ENCODE measurements around the gene CACTIN.

CACTIN gene

DNA sequence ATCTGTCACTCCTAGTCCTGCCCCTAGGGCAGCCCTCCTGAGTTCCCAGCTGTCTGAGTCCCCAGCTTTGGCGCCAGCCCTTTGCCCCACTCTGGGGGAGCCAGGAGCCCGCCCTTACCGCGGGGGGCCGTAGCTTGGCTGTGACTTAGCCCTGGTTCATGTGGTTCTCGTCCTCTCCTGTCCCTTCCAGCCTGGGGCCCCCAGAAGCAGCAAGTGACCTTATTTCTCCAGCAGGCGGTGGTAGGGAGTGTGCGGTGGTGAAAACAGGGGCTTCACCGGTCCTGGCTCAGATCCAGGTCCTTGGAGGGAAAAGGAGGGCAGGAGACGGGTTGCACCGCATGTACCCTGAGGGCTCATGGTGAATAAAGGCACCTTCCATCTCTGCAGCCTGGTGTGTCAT lies 33.4 kb downstream of the CACTIN start:
- Histone ChIP-seq H3K36me3 (ENCODE audit: control insufficient read depth in 4 of 4, insufficient read depth in 4 of 4, low read length in 3 of 4) (peaks cover 0 to 8% (median 1%) of the 10 kb centered on the region in 4 experiments), H3K27ac (ENCODE audit: insufficient read depth in 1 of 2, low read depth in 1 of 2, low read length in 2 of 2, poor library complexity in 1 of 2, severe bottlenecking in 2 of 2) (no peak overlapping the region), H3K27me3 (replicated peaks in 2 of 5; ENCODE audit: control insufficient read depth in 4 of 5, insufficient read depth in 5 of 5, low read length in 4 of 5) (no peaks in the 10 kb centered on the region), H3K9me3 (ENCODE audit: control extremely low read depth in 1 of 5, control insufficient read depth in 4 of 5, insufficient read depth in 2 of 5, low read depth in 1 of 5, low read length in 4 of 5) (no peaks in the 10 kb centered on the region), H3K4me3 (ENCODE audit: control insufficient read depth in 1 of 7, extremely low read depth in 1 of 7, insufficient read depth in 4 of 7, low read depth in 2 of 7, low read length in 6 of 7) (no peak overlapping the region), H3K4me1 (ENCODE audit: control extremely low read depth in 1 of 4, control insufficient read depth in 4 of 4, insufficient read depth in 4 of 4, low read length in 3 of 4) (no peaks in the 10 kb centered on the region)
- ChIA-PET POLR2A (no interaction called here), CTCF (interaction anchor here (1.1 to 1.3 kb wide), 2 partner anchors 32 to 105 kb away, joined by 3 to 4 read pairs; no protein-coding TSS in a partner anchor)
- peak in 2 of 3 donors; percentile 44 to 59 for DNase-seq
- 70% methylated on average over 8 of the region's 11 CpGs for WGBS (ENCODE audit: insufficient coverage)

DNA sequence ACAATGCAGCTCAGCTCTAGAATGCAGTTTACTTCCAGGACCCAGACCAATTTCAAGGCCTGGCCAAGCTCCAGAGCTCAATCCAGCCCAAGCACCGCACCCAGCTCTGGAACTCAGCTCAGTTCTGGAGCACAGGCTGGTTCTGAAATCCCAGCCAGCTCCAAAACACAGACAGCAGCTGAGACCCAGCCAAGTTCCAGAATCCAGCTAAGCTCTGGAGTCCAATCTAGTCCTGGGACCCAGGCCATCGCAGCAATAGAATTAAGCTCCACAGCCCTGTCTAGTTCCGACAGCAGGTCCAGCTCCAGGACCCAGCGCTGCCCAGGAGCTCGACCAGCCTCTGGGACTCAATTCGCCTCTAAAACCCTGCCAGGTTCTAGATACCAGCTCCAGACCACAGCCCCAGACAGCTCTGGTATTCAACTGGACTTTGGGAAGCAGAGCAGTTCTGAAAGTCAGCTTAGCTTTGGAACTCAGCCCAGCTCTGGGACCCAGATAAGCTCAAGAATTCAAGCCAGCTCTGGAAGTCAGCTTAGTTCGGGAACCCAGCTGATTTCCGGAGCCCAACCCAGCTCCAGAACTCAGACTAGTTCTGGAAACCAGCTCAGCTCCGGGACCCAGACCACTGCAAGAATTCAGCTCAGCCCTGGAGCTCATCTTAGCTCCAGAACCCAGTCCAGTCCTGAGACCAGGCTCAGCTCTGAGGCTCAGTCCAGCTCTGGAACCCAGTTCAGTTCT lies 34.5 kb downstream of the CACTIN start:
- WGBS (ENCODE audit: insufficient coverage), result 98% methylated on average over 9 of the region's 9 CpGs
- H3K9me3 ChIP-seq (ENCODE audit: control extremely low read depth in 1 of 5, control insufficient read depth in 4 of 5, insufficient read depth in 2 of 5, low read depth in 1 of 5, low read length in 4 of 5), result no peaks in the 10 kb centered on the region
- no peak overlapping the region for H3K27ac ChIP-seq (ENCODE audit: insufficient read depth in 1 of 2, low read depth in 1 of 2, low read length in 2 of 2, poor library complexity in 1 of 2, severe bottlenecking in 2 of 2)
- POLR2A ChIA-PET, result no interaction called here
- CTCF ChIA-PET, result interaction anchor here (0.8 to 9.4 kb wide), 10 partner anchors 9 to 104 kb away, joined by 3 to 91 read pairs (median 4); partner anchors contain the start of gene TBXA2R
- no peak for DNase-seq
- H3K4me3 ChIP-seq (ENCODE audit: control insufficient read depth in 1 of 7, extremely low read depth in 1 of 7, insufficient read depth in 4 of 7, low read depth in 2 of 7, low read length in 6 of 7), result no peak overlapping the region
- no peaks in the 10 kb centered on the region for H3K27me3 ChIP-seq (replicated peaks in 2 of 5; ENCODE audit: control insufficient read depth in 4 of 5, insufficient read depth in 5 of 5, low read length in 4 of 5)
- H3K36me3 ChIP-seq (ENCODE audit: control insufficient read depth in 4 of 4, insufficient read depth in 4 of 4, low read length in 3 of 4), result peaks cover 0 to 5% (median 0%) of the 10 kb centered on the region in 4 experiments
- H3K4me1 ChIP-seq (ENCODE audit: control extremely low read depth in 1 of 4, control insufficient read depth in 4 of 4, insufficient read depth in 4 of 4, low read length in 3 of 4), result no peaks in the 10 kb centered on the region

DNA sequence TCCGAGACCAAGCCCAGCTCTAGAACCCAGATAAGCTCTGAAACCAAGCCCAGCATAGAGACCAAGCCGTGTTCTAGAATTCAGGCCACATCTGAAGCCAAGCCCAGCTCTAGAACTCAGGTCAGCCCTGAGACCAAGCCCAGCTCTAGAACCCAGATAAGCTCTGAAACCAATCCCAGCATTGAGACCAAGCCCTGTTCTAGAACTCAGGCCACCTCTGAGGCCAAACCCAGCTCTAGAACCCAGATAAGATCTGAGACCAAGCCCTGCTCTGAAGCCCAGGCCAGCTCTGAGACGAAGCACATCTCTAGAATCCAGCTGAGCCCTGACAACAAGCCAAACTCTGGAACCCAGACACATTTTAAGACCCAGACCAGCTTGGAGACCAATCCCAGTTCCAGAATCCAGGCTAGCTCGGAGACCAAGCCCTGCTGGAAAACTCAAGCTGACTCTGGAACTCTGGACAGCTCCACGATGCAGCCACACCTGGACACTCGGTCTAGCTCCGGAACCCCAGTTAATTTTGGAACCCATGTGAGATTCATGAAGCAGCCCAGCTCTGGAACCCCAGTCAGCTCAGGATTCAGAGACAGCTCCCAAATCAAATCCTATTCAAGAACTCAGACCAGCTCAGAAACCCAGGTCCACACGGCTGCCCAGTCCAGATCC lies 35.5 kb downstream of the CACTIN start:
- Histone ChIP-seq H3K4me3 (ENCODE audit: control insufficient read depth in 1 of 7, extremely low read depth in 1 of 7, insufficient read depth in 4 of 7, low read depth in 2 of 7, low read length in 6 of 7) (no peak overlapping the region), H3K27me3 (replicated peaks in 2 of 5; ENCODE audit: control insufficient read depth in 4 of 5, insufficient read depth in 5 of 5, low read length in 4 of 5) (no peaks in the 10 kb centered on the region), H3K9me3 (ENCODE audit: control extremely low read depth in 1 of 5, control insufficient read depth in 4 of 5, insufficient read depth in 2 of 5, low read depth in 1 of 5, low read length in 4 of 5) (no peaks in the 10 kb centered on the region), H3K36me3 (ENCODE audit: control insufficient read depth in 4 of 4, insufficient read depth in 4 of 4, low read length in 3 of 4) (peaks cover 0 to 5% (median 0%) of the 10 kb centered on the region in 4 experiments), H3K27ac (ENCODE audit: insufficient read depth in 1 of 2, low read depth in 1 of 2, low read length in 2 of 2, poor library complexity in 1 of 2, severe bottlenecking in 2 of 2) (no peak overlapping the region), H3K4me1 (ENCODE audit: control extremely low read depth in 1 of 4, control insufficient read depth in 4 of 4, insufficient read depth in 4 of 4, low read length in 3 of 4) (peaks cover 0 to 4% (median 1%) of the 10 kb centered on the region in 4 experiments)
- no peak for DNase-seq
- WGBS (ENCODE audit: insufficient coverage), result 100% methylated on average over 8 of the region's 8 CpGs
- POLR2A ChIA-PET, result interaction anchor here (0.6 to 0.9 kb wide), 2 partner anchors 14 to 46 kb away, joined by 3 read pairs; no protein-coding TSS in a partner anchor
- CTCF ChIA-PET, result interaction anchor here (1.0 to 9.4 kb wide), 10 partner anchors 8 to 65 kb away, joined by 3 to 91 read pairs (median 5); partner anchors contain the start of genes MFSD12 and TBXA2R

DNA sequence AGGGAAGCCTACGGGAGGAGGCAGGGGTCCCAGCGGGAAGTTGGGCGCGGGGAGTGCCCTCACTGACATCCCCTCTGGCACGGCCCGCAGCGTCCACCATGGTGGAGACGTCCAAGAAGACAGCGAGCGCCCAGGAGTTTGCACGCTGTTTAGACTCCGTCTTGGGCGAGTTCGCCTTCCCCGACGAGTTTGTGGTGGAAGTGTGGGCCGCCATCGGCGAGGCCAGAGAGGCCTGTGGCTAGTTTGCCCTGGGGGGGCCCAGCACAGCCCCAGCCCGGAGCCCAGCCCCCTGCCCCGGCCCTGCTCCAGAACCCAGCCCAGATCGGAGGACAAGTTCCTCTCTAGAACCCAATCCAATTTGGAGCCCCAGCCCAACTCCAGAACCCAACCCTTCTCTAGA lies 36.6 kb downstream of the CACTIN start:
- Histone ChIP-seq H3K9me3 (ENCODE audit: control extremely low read depth in 1 of 5, control insufficient read depth in 4 of 5, insufficient read depth in 2 of 5, low read depth in 1 of 5, low read length in 4 of 5) (no peaks in the 10 kb centered on the region), H3K27me3 (replicated peaks in 2 of 5; ENCODE audit: control insufficient read depth in 4 of 5, insufficient read depth in 5 of 5, low read length in 4 of 5) (no peaks in the 10 kb centered on the region), H3K4me1 (ENCODE audit: control extremely low read depth in 1 of 4, control insufficient read depth in 4 of 4, insufficient read depth in 4 of 4, low read length in 3 of 4) (peaks cover 0 to 9% (median 8%) of the 10 kb centered on the region in 4 experiments), H3K36me3 (ENCODE audit: control insufficient read depth in 4 of 4, insufficient read depth in 4 of 4, low read length in 3 of 4) (no peaks in the 10 kb centered on the region), H3K27ac (ENCODE audit: insufficient read depth in 1 of 2, low read depth in 1 of 2, low read length in 2 of 2, poor library complexity in 1 of 2, severe bottlenecking in 2 of 2) (no peak overlapping the region), H3K4me3 (ENCODE audit: control insufficient read depth in 1 of 7, extremely low read depth in 1 of 7, insufficient read depth in 4 of 7, low read depth in 2 of 7, low read length in 6 of 7) (no peak overlapping the region)
- 97% methylated on average over 20 of the region's 22 CpGs for WGBS (ENCODE audit: insufficient coverage)
- no peak for DNase-seq
- ChIA-PET POLR2A (no interaction called here), CTCF (interaction anchor here (0.6 to 9.4 kb wide), 5 partner anchors 8 to 63 kb away, joined by 4 to 91 read pairs (median 5); no protein-coding TSS in a partner anchor)

DNA sequence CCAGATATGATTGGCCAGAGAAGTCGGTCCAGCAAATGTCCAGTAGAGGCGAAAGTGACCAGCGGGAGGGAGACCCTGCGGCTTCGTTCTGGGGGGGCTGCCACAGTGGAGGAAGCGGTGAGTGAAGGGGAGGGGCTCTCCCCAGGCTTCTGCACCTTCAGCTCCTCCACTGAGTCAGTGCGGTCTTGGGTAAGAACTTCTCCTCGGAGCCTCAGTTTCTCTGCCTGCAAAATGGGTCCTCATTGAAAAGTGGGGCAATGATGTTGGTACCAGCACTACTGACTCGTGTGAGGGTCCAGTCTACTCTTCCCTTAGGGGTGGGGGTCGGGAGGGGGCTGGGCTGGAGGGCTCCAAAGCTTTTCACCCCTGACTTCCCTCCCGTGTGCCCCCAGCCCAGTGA lies 37.2 kb downstream of the CACTIN start:
- H3K4me1 ChIP-seq (ENCODE audit: control extremely low read depth in 1 of 4, control insufficient read depth in 4 of 4, insufficient read depth in 4 of 4, low read length in 3 of 4), result peaks cover 0 to 9% (median 8%) of the 10 kb centered on the region in 4 experiments
- ChIA-PET CTCF (interaction anchor here (1.2 to 9.4 kb wide), 3 partner anchors 11 to 30 kb away, joined by 3 to 91 read pairs (median 4); no protein-coding TSS in a partner anchor), POLR2A (no interaction called here)
- DNase-seq, result no peak
- no peak overlapping the region for H3K27ac ChIP-seq (ENCODE audit: insufficient read depth in 1 of 2, low read depth in 1 of 2, low read length in 2 of 2, poor library complexity in 1 of 2, severe bottlenecking in 2 of 2)
- H3K9me3 ChIP-seq (ENCODE audit: control extremely low read depth in 1 of 5, control insufficient read depth in 4 of 5, insufficient read depth in 2 of 5, low read depth in 1 of 5, low read length in 4 of 5), result no peaks in the 10 kb centered on the region
- H3K36me3 ChIP-seq (ENCODE audit: control insufficient read depth in 4 of 4, insufficient read depth in 4 of 4, low read length in 3 of 4), result no peaks in the 10 kb centered on the region
- H3K27me3 ChIP-seq (replicated peaks in 2 of 5; ENCODE audit: control insufficient read depth in 4 of 5, insufficient read depth in 5 of 5, low read length in 4 of 5), result no peaks in the 10 kb centered on the region
- WGBS (ENCODE audit: insufficient coverage), result 95% methylated on average over 8 of the region's 11 CpGs
- no peak overlapping the region for H3K4me3 ChIP-seq (ENCODE audit: control insufficient read depth in 1 of 7, extremely low read depth in 1 of 7, insufficient read depth in 4 of 7, low read depth in 2 of 7, low read length in 6 of 7)

DNA sequence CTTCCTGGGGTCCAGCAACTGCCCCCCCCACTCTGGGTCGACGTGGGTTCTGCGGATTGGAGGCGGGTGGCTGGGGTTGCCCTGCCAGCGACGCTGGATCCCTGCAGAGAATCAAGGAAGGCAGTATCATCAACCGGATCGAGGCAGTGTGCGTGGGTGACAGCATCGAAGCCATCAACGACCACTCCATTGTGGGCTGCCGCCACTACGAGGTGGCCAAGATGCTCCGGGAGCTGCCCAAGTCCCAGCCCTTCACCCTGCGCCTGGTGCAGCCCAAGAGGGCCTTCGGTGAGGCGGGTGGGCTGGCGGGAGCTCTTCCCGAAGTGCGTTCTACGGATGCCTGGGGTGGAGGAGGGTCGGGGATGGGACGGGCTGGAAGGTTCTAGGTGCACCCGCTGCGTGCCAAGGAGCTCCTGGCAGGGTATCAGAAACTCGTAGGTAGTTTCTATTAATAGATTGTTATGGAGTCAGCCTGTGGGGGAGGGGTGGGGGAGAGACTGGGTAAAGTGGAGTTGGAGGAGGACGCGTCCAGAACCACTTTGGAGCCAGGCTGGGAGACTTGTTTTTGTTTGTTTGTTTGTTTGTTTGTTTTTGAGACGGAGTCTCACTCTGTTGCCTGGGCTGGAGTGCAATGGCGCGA lies 39.8 kb downstream of the CACTIN start:
- Histone ChIP-seq H3K4me1 (ENCODE audit: control extremely low read depth in 1 of 4, control insufficient read depth in 4 of 4, insufficient read depth in 4 of 4, low read length in 3 of 4) (peaks cover 0 to 9% (median 8%) of the 10 kb centered on the region in 4 experiments), H3K27ac (ENCODE audit: insufficient read depth in 1 of 2, low read depth in 1 of 2, low read length in 2 of 2, poor library complexity in 1 of 2, severe bottlenecking in 2 of 2) (no peak overlapping the region), H3K36me3 (ENCODE audit: control insufficient read depth in 4 of 4, insufficient read depth in 4 of 4, low read length in 3 of 4) (no peaks in the 10 kb centered on the region), H3K4me3 (ENCODE audit: control insufficient read depth in 1 of 7, extremely low read depth in 1 of 7, insufficient read depth in 4 of 7, low read depth in 2 of 7, low read length in 6 of 7) (no peak overlapping the region), H3K9me3 (ENCODE audit: control extremely low read depth in 1 of 5, control insufficient read depth in 4 of 5, insufficient read depth in 2 of 5, low read depth in 1 of 5, low read length in 4 of 5) (no peaks in the 10 kb centered on the region), H3K27me3 (replicated peaks in 2 of 5; ENCODE audit: control insufficient read depth in 4 of 5, insufficient read depth in 5 of 5, low read length in 4 of 5) (no peaks in the 10 kb centered on the region)
- no peak for DNase-seq
- WGBS (ENCODE audit: insufficient coverage), result 92% methylated on average over 28 of the region's 31 CpGs
- CTCF ChIA-PET, result interaction anchor here (0.8 to 9.4 kb wide), 12 partner anchors 9 to 104 kb away, joined by 3 to 91 read pairs (median 3); no protein-coding TSS in a partner anchor
- POLR2A ChIA-PET, result no interaction called here
